Measurements from ENCODE around the gene RDM1.

DNA sequence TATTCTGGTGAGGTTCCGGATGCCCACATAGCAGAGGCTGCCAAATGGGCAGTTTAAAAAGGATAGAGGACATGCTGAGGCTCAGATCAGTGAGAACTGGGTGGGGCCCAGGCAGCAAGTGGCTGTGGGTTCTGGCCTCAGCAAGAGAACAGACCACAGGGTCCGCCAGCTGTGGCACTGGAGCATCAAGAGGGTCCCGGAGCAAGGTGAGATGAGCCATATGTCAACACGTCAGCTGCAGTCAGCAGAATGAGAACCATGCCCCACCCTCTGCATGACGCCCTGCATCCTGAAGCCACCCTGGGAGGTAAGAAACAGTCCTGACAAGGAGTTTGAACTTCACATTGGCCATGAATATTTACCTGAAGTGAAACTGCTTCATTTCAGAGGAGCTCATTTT is 30.3 kb downstream of the RDM1 start:
- TF ChIP-seq, protein P1, sequence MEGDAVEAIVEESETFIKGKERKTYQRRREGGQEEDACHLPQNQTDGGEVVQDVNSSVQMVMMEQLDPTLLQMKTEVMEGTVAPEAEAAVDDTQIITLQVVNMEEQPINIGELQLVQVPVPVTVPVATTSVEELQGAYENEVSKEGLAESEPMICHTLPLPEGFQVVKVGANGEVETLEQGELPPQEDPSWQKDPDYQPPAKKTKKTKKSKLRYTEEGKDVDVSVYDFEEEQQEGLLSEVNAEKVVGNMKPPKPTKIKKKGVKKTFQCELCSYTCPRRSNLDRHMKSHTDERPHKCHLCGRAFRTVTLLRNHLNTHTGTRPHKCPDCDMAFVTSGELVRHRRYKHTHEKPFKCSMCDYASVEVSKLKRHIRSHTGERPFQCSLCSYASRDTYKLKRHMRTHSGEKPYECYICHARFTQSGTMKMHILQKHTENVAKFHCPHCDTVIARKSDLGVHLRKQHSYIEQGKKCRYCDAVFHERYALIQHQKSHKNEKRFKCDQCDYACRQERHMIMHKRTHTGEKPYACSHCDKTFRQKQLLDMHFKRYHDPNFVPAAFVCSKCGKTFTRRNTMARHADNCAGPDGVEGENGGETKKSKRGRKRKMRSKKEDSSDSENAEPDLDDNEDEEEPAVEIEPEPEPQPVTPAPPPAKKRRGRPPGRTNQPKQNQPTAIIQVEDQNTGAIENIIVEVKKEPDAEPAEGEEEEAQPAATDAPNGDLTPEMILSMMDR (IDR thresholded peaks at IDR 0.05): no peak
- TF ChIP-seq GATA2 (CRISPR knock-in tag; IDR thresholded peaks at IDR 0.05) (no peak), NFIC (IDR thresholded peaks at IDR 0.05; ENCODE audit: borderline replicate concordance) (no peak), ELF1 (IDR thresholded peaks at IDR 0.05) (no peak)
- TF ChIP-seq, protein P2, sequence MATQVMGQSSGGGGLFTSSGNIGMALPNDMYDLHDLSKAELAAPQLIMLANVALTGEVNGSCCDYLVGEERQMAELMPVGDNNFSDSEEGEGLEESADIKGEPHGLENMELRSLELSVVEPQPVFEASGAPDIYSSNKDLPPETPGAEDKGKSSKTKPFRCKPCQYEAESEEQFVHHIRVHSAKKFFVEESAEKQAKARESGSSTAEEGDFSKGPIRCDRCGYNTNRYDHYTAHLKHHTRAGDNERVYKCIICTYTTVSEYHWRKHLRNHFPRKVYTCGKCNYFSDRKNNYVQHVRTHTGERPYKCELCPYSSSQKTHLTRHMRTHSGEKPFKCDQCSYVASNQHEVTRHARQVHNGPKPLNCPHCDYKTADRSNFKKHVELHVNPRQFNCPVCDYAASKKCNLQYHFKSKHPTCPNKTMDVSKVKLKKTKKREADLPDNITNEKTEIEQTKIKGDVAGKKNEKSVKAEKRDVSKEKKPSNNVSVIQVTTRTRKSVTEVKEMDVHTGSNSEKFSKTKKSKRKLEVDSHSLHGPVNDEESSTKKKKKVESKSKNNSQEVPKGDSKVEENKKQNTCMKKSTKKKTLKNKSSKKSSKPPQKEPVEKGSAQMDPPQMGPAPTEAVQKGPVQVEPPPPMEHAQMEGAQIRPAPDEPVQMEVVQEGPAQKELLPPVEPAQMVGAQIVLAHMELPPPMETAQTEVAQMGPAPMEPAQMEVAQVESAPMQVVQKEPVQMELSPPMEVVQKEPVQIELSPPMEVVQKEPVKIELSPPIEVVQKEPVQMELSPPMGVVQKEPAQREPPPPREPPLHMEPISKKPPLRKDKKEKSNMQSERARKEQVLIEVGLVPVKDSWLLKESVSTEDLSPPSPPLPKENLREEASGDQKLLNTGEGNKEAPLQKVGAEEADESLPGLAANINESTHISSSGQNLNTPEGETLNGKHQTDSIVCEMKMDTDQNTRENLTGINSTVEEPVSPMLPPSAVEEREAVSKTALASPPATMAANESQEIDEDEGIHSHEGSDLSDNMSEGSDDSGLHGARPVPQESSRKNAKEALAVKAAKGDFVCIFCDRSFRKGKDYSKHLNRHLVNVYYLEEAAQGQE (IDR thresholded peaks at IDR 0.05; ENCODE audit: low read depth, low read length): no peak
